HG03039 (cell line): Measurements from ENCODE around the gene TMEM106C.
"Not testable (repeated sequence)": the region's sequence is repeated elsewhere in the genome, so short reads cannot be mapped to it uniquely, and the experiment has no call there.

Source experiments
- ATAC-seq: cut with Tn5 transposase; IDR thresholded peaks from one replicate; pipeline ENCODE4 v1.9.1; 2021; ENCODE audit warnings: mild to moderate bottlenecking, moderate library complexity; ENCODE audit not compliant: unreplicated experiment

Gene TMEM106C

DNA sequence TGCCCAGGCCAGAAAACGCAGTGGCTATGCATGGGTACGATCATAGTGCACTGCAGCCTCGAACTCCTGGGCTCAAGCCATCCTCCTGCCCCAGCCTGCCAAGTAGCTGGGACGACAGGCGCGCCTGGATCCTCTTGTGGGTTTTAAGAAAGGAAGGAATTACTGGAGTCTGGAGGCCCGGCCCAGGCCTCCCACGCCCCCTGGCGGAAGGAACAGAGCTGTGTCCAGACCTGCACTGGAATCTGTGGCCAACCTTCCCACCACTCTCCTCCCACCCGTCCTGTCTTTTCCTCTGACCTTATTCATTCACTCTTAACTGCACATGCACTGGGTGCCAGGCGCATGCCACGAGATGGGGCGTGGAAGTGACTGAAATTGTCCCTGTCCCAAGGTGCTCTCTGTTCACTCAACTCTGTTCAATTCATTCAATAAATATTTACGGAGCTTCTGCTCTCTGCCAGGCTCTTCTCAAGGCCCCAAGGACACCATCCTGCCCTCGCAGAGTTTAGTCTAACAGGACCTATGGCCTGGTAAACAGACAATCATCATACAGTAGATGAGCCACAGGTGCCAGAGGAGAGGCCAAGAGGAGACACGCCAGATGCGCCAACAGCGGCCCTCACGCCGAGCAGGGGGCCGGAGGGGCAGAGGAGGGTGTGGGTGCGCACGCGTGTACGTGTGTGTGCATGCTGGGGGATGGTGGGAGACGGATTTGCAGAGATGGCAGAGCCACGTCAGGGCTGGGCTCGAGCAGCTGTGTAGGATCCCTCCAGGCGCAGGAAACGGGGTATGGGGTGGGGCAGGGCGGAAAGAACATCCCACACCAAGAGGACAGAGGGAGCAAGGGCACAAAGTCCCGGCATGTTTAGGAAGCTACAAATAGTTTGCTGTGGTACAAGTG is 13.7 kb upstream of the TMEM106C start:
- ATAC-seq: no peak

DNA sequence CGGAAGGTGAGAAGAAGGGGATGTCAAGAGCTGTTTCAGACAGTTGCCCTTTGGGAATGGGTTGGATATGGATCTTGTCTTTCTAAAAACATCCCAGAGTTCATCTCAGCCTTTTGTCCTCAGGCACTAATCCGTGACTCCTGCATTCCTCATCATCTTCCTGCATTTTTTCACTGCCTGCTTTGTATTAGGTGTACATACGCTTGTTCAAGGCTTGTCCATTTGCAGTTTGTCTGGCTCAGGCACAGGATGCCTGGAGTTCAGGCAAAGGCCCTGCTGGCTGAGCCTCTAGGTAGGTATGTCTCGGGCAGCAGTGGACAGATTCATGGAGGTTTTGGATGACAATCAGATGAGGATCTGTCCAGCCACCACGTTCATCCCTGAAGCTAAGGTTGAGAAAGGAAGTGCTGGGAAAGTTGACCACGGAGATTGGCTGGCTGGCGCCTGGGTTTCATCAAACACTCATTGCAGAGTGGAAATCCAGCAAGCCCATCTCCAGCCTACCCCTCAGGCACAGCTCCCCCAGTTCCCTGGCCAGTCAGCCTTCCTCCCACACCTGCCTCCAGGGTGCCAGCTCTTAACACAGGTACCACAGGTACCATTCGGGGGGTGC is 12.4 kb upstream of the TMEM106C start:
- ATAC-seq: no peak

DNA sequence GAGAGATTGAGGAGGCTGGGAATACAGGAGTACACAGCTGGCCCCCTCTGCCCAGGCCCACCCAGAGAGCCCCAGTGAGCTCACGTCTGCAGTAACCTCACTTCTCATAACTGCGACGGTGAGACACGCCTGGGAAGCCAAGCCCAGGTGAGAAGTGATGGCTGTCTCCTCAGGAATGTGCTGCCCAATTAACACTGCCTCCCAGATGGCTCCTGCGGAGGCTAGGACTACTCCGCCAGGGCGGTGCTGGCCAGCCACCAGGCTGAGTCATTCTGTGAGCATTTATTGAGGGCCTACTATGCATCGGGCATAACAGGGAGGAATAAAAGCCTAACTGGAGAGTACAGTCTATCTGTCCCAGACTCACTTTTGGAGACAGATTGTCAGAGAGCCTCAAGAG is 9.3 kb upstream of the TMEM106C start:
- ATAC-seq: no peak

DNA sequence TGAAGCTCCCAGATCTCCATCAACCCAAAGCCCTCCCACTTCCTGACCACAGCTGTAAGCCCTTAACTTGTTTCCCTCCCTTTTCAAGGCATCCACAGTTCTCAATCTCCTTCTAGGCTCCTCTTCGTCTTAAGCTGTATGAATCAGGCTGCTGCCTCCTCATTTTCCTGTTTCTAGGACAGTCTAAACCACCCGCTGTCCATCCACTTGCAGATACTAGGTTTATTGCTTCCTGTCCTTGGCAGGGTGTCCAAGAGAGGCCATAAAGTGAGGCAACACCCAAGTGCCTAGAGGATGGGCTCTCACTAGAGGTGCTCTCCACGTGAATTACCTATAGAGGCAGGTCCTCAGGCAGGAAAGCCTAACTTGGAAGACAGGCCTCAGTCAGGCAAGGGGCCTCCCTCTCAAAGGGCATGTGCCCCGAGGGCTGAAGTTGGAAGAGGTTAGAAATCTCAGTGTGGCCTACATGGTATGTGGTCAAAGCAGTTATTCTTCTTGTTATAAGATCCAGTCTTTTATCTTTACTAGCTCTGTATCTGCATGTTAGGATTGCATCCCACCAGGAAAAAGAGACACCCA is 8.8 kb upstream of the TMEM106C start:
- ATAC-seq: no peak

- no peak for ATAC-seq
These were observed 8.3 kb upstream of the TMEM106C start for GRCh38 chr12:47955059-47955458.

GRCh38 chr12:47957671-47958070 is 5.7 kb upstream of the TMEM106C start:
- ATAC-seq: not testable (repeated sequence)

DNA sequence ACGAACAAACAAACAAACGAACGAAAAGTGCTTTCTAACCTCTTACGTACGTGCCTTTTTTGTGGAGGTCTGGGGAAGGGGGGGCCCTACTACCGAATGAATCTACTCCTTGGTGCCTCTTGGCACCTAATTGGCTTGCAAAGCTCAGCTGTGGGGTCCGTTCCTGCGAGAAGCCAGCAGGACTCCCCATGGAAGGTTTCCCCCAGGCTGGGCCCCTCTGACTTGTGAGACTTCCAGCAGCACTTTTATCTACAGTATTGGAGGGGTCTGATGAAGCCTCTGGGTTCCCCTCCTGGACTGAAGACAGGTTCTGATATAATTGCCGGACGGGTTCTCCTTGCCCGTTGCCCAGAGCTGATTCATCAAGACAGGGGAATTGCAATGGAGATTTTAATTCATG is 1.2 kb upstream of the TMEM106C start:
- ATAC-seq: no peak

- no peak for ATAC-seq
These were observed 821 bp downstream of the TMEM106C start for GRCh38 chr12:47964106-47964728.

DNA sequence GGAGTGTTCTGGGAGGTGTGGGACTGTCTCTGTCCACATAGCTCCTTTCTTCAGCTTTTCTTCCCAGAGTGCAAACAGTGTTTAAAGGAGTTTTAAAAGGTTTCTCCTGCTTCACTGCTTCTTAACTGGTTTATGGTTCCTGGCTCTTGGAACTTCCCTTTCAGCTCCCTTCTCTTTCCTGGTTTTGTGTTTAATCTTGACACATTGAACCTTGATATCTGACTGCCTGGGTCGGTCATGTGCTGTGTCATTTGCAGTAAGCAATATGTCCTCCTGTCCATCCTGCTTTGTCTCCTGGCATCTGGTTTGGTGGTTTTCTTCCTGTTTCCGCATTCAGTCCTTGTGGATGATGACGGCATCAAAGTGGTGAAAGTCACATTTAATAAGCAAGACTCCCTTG is 2.2 kb downstream of the TMEM106C start:
- ATAC-seq: no peak

- ATAC-seq: no peak
These were observed 4.3 kb downstream of the TMEM106C start for GRCh38 chr12:47967461-47968321.

DNA sequence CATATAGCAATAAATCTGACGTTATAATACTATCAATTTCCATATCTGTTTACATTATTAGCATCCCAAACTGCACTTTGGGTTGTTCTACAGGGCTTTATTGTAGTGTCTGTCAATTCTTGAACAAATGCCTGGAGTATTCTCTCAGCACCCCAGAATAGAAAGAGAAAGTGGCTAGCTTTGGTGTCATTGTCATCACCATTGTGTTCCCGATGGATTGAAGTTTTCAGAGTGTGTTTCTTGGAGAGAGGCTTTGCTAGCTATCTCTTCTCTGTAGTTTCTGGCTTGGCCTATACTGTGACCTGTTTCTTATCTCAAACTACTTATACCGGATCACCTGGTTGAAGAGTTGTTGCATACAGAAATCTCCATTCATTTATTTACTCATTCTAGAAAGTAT is 6.4 kb downstream of the TMEM106C start:
- no peak for ATAC-seq

- ATAC-seq: no peak
These were observed 7.4 kb downstream of the TMEM106C start for GRCh38 chr12:47970843-47971242.

GRCh38 chr12:47972895-47973294 is 9.5 kb downstream of the TMEM106C start:
- ATAC-seq: no peak

GRCh38 chr12:47973870-47974269 is 10.5 kb downstream of the TMEM106C start:
- ATAC-seq: no peak

- no peak for ATAC-seq
These were observed 11.7 kb downstream of the TMEM106C start for GRCh38 chr12:47975036-47975620.

- ATAC-seq: no peak
These were observed 12.4 kb downstream of the TMEM106C start for GRCh38 chr12:47975816-47976215.

DNA sequence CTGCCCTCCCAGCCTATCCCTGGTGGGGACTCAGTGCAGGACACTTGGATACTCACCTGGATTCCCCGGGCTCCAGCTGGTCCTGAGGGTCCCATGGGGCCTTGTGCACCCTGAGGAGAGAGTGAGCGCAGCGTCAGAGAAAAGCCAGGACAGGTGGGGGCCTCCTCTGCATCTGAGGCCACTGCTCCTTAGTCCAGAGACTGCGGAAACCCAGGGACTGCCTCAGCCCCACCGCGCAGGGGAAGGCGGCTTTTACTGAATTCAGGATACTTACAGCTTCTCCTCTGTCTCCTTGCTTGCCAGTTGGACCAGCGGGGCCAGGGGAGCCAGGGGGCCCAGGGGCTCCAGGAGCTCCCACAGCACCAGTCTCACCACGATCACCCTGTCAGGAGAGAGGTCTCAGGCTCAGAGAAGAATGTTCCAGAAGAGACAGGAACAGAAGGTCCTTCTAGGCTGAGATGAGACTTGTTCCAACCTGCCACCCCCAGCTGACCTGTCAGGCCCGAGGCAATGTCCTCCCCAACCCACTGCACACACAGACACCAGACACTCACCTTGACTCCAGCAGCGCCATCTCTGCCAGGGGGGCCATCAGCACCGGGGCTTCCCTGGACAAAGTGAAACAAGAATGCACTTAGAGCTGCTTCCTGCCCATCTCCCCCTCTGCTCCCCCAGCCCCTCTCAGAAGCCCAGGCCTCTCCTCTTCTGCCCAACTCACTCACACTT is 13.8 kb downstream of the TMEM106C start:
- ATAC-seq: no peak

DNA sequence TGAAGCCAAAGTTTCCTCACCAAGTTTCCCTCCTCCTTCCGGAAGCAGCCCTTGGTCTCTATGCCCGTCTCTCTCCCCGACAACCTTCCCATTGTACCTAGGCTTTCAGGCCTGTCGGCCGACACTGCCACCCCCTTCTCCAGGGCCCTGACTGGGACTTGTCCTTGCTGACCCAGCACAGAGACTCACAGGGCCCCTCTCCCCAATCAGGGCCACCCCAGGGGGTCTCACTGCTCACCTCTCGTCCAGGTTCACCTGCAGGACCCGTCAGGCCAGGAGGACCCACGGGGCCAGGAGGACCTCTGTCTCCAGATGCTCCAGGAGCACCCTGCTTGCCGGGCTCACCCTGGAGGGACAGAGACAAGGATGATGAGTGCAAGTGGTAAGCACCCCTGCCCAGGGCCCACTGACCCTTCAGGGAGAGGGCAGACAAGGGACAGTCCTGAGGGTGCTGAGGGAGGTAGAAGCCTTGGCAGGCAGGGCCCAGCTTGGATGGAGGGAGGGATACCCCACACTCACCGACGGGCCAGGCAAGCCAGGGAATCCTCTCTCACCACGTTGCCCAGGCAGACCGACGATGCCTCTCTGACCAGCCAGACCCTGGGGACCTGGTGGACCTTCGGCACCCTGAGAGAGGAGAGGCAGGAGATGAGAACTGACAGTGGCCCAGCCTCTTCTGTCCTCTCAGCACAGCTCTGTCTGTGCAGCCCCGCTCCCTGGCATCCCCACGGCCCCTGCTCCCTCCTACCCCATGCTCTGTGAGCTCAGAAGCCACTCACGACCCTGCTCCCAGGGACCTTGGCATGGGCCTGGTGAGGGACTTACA is 14.6 kb downstream of the TMEM106C start:
- no peak for ATAC-seq

DNA sequence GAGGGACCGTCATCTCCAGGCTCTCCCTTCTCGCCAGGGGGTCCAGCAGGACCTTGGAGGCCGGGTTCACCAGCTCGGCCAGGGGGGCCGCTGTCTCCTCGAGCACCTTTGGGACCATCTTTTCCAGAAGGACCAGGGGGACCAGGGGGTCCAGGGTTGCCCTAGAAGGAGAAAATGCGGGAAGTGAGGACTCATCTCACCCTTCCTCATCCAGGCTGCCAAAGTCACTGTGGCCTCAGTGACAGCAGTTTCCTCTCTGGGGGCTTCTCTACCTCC is 15.1 kb downstream of the TMEM106C start:
- no peak for ATAC-seq
